Muscle layer of duodenum (tissue), 2 donors: Measurements from ENCODE around the gene SIRT5.

ENCODE experiments used
- H3K27ac ChIP-seq: one replicate; pipeline ENCODE4 v1.7.0; 2013; ENCODE audit warnings: mild to moderate bottlenecking, low read length
- H3K27me3 ChIP-seq: one replicate; pipeline ENCODE4 v1.7.0; 2013; ENCODE audit warnings: low read depth, mild to moderate bottlenecking, control low read depth, low read length
- H3K36me3 ChIP-seq, 2 donors: one replicate each; pipeline ENCODE4 v1.7.0; 2013; ENCODE audit warnings: low read length in 2 of 2, control low read depth in 1 of 2, mild to moderate bottlenecking in 1 of 2; ENCODE audit not compliant: insufficient read depth in 2 of 2, control insufficient read depth in 1 of 2
- H3K4me1 ChIP-seq, 2 donors: one replicate each; pipeline ENCODE4 v1.7.0; 2013; ENCODE audit warnings: low read length in 2 of 2, mild to moderate bottlenecking in 2 of 2, control low read depth in 1 of 2, moderate library complexity in 1 of 2; ENCODE audit not compliant: insufficient read depth in 2 of 2, control insufficient read depth in 1 of 2
- H3K4me3 ChIP-seq, 2 donors: one replicate each; pipeline ENCODE4 v1.7.0; 2013; ENCODE audit warnings: low read length in 2 of 2, low read depth in 1 of 2, mild to moderate bottlenecking in 1 of 2
- H3K9me3 ChIP-seq, 2 donors: one replicate each; pipeline ENCODE4 v1.7.0; 2013; ENCODE audit warnings: low read length in 2 of 2, control low read depth in 1 of 2, mild to moderate bottlenecking in 1 of 2; ENCODE audit not compliant: control insufficient read depth in 1 of 2
- donor health status: healthy.

SIRT5 gene

GRCh38 chr6:13638626-13639025 is 64.2 kb downstream of the SIRT5 start:
- no peak overlapping the region for H3K27ac ChIP-seq

DNA sequence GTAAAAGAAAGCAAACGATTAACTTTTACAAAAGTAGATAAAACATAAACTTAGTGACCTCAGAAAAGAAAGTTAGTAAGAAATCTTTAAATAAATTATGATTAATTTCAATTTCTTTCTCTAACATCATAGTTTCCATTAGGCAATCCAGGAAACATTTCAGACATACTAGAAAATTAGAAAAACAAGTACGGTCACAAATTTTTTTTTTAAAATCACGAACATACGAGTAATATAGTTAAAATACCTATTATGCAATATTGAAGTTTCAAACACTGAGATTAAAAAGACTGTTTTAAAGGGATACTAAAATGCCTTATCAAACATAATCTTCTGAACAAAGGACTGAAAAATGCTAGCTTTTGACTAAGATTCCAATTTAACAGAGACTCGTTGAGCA is 66.9 kb downstream of the SIRT5 start:
- H3K4me3 ChIP-seq, result no peak overlapping the region
- H3K36me3 ChIP-seq, result peaks cover 22 to 29% of the 10 kb centered on the region in 2 donors
- H3K27me3 ChIP-seq, result no peaks in the 10 kb centered on the region
- H3K4me1 ChIP-seq, result no peaks in the 10 kb centered on the region
- H3K27ac ChIP-seq, result no peak overlapping the region
- no peaks in the 10 kb centered on the region for H3K9me3 ChIP-seq

More at GRCh38 chr6:13638626-13639025, 64.2 kb downstream of the SIRT5 start:
- Histone ChIP-seq H3K4me3 (no peak overlapping the region), H3K9me3 (no peaks in the 10 kb centered on the region), H3K36me3 (peaks cover 27 to 31% of the 10 kb centered on the region in 2 donors), H3K4me1 (no peaks in the 10 kb centered on the region), H3K27me3 (no peaks in the 10 kb centered on the region)

GRCh38 chr6:13643125-13643524 is 68.7 kb downstream of the SIRT5 start:
- Histone ChIP-seq H3K36me3 (peaks cover 13 to 20% of the 10 kb centered on the region in 2 donors), H3K27ac (no peak overlapping the region), H3K9me3 (no peaks in the 10 kb centered on the region), H3K27me3 (no peaks in the 10 kb centered on the region), H3K4me3 (no peak overlapping the region), H3K4me1 (no peaks in the 10 kb centered on the region)

DNA sequence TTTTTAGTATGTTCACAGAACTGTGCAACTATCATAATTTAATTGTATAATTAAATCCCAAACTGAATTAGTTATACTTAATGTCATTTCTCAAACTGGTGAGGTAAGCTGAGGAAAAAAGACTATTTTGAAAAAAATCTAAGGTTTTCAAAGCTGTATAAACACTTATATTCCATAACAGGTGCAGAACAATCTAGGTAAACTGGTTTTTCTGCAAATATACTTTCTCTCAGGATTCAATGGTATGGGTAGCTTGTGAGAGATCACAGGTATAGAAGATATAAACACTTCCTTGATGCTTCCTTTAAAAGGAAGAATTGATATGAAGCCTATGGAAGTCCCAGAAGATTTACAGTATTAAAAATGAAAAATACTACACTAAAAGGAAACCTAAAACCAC is 74.4 kb downstream of the SIRT5 start:
- no peaks in the 10 kb centered on the region for H3K27me3 ChIP-seq
- no peaks in the 10 kb centered on the region for H3K36me3 ChIP-seq
- no peaks in the 10 kb centered on the region for H3K9me3 ChIP-seq
- no peak overlapping the region for H3K27ac ChIP-seq
- H3K4me1 ChIP-seq, result no peaks in the 10 kb centered on the region
- H3K4me3 ChIP-seq, result no peak overlapping the region

DNA sequence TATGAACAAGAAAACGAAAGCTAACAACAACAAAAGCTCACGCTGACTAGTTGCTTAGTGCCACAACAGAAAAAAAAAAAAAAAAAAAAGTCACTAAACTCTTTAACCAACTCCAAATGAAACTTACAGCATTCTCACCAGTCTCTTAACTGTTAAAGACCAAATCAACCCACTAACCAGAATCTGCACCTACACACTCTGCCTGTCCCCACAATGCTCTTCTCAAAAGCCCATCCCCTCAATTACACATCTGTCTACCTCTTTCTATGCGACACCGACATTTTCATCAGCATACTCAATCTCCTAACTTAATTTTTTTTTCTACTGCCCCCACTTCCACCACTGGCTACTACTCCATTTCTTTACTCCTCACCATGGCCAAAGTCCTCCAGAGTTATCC is 75.0 kb downstream of the SIRT5 start:
- H3K27ac ChIP-seq, result no peak overlapping the region
- no peak overlapping the region for H3K4me3 ChIP-seq
- H3K27me3 ChIP-seq, result no peaks in the 10 kb centered on the region
- no peaks in the 10 kb centered on the region for H3K36me3 ChIP-seq
- no peaks in the 10 kb centered on the region for H3K9me3 ChIP-seq
- H3K4me1 ChIP-seq, result no peaks in the 10 kb centered on the region

DNA sequence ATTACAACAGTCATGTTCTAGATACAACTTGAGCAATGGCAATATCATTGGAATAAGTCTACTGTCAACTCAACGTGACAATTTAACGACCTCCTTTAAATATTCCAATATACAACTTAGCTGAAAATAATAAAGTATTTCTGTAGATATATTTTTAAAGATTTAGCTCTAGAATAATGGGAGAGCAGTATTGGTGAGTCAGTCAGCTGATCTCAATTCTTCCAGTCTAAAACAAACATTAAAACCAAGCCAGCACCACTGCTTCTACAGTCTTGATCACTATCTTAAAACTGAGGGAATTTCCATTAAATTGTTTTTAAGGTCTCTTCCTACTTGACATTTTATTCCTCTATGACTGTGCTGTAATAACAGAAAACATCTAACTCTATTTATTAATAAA is 78.9 kb downstream of the SIRT5 start:
- H3K9me3 ChIP-seq, result no peaks in the 10 kb centered on the region
- H3K4me3 ChIP-seq, result no peak overlapping the region
- no peak overlapping the region for H3K27ac ChIP-seq
- H3K36me3 ChIP-seq, result peaks cover 0 to 5% of the 10 kb centered on the region in 2 donors
- no peaks in the 10 kb centered on the region for H3K4me1 ChIP-seq
- no peaks in the 10 kb centered on the region for H3K27me3 ChIP-seq

DNA sequence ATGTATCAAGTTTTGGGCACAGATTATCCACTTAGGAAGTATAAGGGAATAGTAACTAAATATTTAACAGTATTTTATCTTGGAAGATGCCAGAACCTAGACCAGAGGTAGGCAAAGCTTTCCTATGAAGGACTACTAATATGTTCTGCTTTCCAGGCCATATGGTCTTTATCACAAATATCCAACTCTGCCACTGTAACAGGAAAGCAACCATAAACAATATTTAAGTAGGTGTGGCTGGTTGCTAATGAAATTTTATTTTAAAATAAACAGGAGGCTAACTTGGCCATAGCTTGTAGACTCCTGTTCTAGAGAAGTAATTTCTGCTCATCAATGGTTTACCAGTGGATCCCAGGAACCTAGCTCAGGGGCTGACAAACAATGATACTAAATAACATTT is 80.1 kb downstream of the SIRT5 start:
- H3K27me3 ChIP-seq, result no peaks in the 10 kb centered on the region
- peaks cover 0 to 5% of the 10 kb centered on the region in 2 donors for H3K36me3 ChIP-seq
- H3K4me1 ChIP-seq, result peaks cover 0 to 10% of the 10 kb centered on the region in 2 donors
- no peaks in the 10 kb centered on the region for H3K9me3 ChIP-seq
- H3K27ac ChIP-seq, result no peak overlapping the region
- no peak overlapping the region for H3K4me3 ChIP-seq

GRCh38 chr6:13655700-13656099 is 81.3 kb downstream of the SIRT5 start:
- H3K36me3 ChIP-seq, result peaks cover 0 to 5% of the 10 kb centered on the region in 2 donors
- H3K27me3 ChIP-seq, result no peaks in the 10 kb centered on the region
- peaks cover 0 to 19% of the 10 kb centered on the region in 2 donors for H3K4me1 ChIP-seq
- no peaks in the 10 kb centered on the region for H3K9me3 ChIP-seq
- no peak overlapping the region for H3K27ac ChIP-seq
- no peak overlapping the region for H3K4me3 ChIP-seq

DNA sequence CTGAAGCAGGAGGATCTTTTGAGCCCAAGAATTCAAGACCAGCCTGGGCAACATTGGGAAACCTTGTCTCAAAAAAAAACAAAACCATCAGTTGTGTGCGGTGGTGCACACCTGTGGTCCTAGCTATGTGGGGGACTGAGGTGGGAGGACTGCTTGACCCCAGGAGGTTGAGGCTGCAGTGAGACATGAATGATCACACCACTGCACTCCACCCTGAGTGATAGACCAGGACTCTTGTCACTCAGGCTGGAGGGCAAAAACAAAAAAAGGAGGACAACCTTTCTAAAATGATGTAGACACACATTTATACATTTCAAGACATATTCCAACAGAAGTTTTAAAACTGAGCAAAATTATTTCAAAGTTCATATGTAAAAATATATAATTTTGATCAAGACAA is 85.9 kb downstream of the SIRT5 start:
- no peak overlapping the region for H3K4me3 ChIP-seq
- no peaks in the 10 kb centered on the region for H3K9me3 ChIP-seq
- H3K36me3 ChIP-seq, result peaks cover 0 to 5% of the 10 kb centered on the region in 2 donors
- H3K4me1 ChIP-seq, result peaks cover 0 to 31% of the 10 kb centered on the region in 2 donors
- H3K27me3 ChIP-seq, result no peaks in the 10 kb centered on the region
- no peak overlapping the region for H3K27ac ChIP-seq

DNA sequence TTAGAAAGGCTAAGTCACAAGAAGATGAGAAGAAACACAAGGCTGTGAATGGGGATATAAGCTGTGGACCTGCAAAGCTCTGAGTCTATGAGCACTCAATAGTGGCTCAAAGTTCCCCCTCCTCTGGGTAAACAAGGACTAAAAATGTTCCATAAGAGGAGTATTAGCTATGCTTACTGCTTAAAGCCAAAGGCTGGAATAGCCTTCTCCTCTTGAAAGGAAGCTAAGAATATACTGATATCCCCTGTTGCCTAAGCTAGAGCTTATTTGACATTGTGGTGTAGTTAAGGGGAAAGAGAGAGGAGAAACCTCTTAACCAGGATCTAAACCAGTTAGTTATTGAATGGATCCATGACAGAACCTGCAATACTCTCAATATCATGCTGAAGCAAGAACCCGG is 86.5 kb downstream of the SIRT5 start:
- Histone ChIP-seq H3K9me3 (no peaks in the 10 kb centered on the region), H3K27me3 (no peaks in the 10 kb centered on the region), H3K4me3 (no peak overlapping the region), H3K36me3 (peaks cover 0 to 5% of the 10 kb centered on the region in 2 donors), H3K27ac (no peak overlapping the region), H3K4me1 (peaks cover 0 to 31% of the 10 kb centered on the region in 2 donors)

- Histone ChIP-seq H3K27me3 (no peaks in the 10 kb centered on the region), H3K9me3 (no peaks in the 10 kb centered on the region), H3K36me3 (peaks cover 0 to 3% of the 10 kb centered on the region in 2 donors), H3K27ac (no peak overlapping the region), H3K4me1 (peaks cover 0 to 31% of the 10 kb centered on the region in 2 donors), H3K4me3 (no peak overlapping the region)
Observed at GRCh38 chr6:13661647-13662046, 87.2 kb downstream of the SIRT5 start.

DNA sequence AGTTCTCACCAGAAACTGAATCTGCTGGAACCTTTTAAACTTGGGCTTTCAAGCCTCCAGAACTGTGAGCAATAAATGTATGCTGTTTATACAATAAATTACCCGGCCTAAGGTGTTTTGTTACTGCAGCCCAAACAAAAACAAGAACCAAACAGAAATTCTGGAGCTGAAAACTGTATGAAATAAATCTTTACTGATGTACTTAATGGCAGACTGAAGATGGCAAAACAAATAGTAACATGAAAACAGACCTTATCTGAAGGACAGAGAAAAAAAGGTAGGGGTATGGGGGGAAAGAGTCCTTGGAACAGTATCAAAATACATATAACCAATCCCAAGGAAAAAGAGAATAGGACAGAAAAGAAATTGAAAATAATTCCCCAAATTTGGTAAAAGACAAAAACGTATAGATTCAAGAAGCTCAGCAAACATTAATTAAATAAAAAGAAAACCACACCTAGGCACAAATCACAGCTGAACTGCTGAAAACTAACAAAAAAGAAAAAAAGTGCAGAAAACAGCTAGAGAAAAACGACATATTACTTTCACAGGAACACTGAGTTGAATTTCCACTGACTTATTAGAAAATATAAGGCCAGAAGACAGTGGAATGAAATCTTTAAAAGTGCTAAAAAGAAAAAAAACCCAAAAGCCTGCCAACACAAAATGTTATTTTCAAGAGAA is 88.4 kb downstream of the SIRT5 start:
- Histone ChIP-seq H3K36me3 (no peaks in the 10 kb centered on the region), H3K27ac (no peak overlapping the region), H3K27me3 (no peaks in the 10 kb centered on the region), H3K4me1 (peaks cover 6 to 31% of the 10 kb centered on the region in 2 donors), H3K4me3 (no peak overlapping the region), H3K9me3 (no peaks in the 10 kb centered on the region)
